H1 (cell line): ENCODE data around the gene CD99. TPM values are rescaled to one million over a fixed set of nuclear protein-coding genes. Genes with fewer than 3 reads are reported as not detected.

Experiments
- CTCF ChIA-PET: fragments of 300-600 bp; sonication (Branson Sonifier 250); formaldehyde crosslinking; loops from one replicate; lab custom pipeline; 2021; ENCODE audit not compliant: partially characterized antibody; lab: Charles Lee
- POLR2A ChIA-PET: fragments of 300-600 bp; sonication (Branson Sonifier 250); formaldehyde crosslinking; loops from one replicate; lab custom pipeline; 2021; ENCODE audit warnings: inconsistent platforms; ENCODE audit not compliant: partially characterized antibody; lab: Charles Lee
- DNase-seq, 2 experiments: peaks; one replicate each; pipeline versions ENCODE4 v3.0.0 to v3.0.0-alpha.2; 2010 to 2022; ENCODE audit warnings: low spot score in 2 of 2, low read depth in 1 of 2, mixed read lengths in 1 of 2
- FAIRE-seq: peaks from 2 replicates; lab custom pipeline; 2011; peaks lifted over from hg19 to GRCh38; lab: Jason Lieb, UNC
- H2AFZ ChIP-seq: 2 replicates; pipeline ENCODE4 v1.8.1; 2012; ENCODE audit warnings: low read length, inconsistent platforms
- H2AK5ac ChIP-seq: 2 replicates; pipeline ENCODE4 v1.6.1; 2013; ENCODE audit warnings: low read depth, low read length
- H2BK120ac ChIP-seq: replicated peaks from 2 replicates; pipeline ENCODE3; 2013; ENCODE audit warnings: low read depth, low read length, inconsistent platforms
- H2BK12ac ChIP-seq: 2 replicates; pipeline ENCODE4 v1.6.1; 2013; ENCODE audit warnings: low read depth, low read length
- H2BK15ac ChIP-seq: 2 replicates; pipeline ENCODE4 v1.6.1; 2013; ENCODE audit warnings: low read length
- H2BK20ac ChIP-seq: 2 replicates; pipeline ENCODE4 v1.6.1; 2013; ENCODE audit warnings: low read length
- H2BK5ac ChIP-seq: 2 replicates; pipeline ENCODE4 v1.6.1; 2013; ENCODE audit warnings: low read depth, low read length
- H3K14ac ChIP-seq: 2 replicates; pipeline ENCODE4 v1.6.1; 2013; ENCODE audit warnings: inconsistent platforms; ENCODE audit not compliant: insufficient read length
- H3K18ac ChIP-seq: 2 replicates; pipeline ENCODE4 v1.6.1; 2013; ENCODE audit warnings: low read length; ENCODE audit errors: extremely low read depth
- H3K23ac ChIP-seq: 2 replicates; pipeline ENCODE4 v1.6.1; 2013; ENCODE audit warnings: inconsistent platforms; ENCODE audit not compliant: insufficient read length
- H3K23me2 ChIP-seq: 2 replicates; pipeline ENCODE4 v1.6.1; 2013; ENCODE audit warnings: low read depth, low read length
- H3K27ac ChIP-seq: 2 replicates; pipeline ENCODE4 v1.6.1; 2011; ENCODE audit warnings: low read depth, low read length, inconsistent platforms
- H3K27me3 ChIP-seq, 4 experiments: replicated peaks in 1 of 4; 1 replicate in 1 of 4; 2 replicates in 3 of 4; pipeline versions ENCODE4 v1.6.1 to v1.8.1; 2011 to 2013; ENCODE audit warnings: low read length in 3 of 4, mild to moderate bottlenecking in 3 of 4, inconsistent platforms in 2 of 4, mixed read lengths in 2 of 4, moderate library complexity in 1 of 4; ENCODE audit not compliant: control insufficient read depth in 3 of 4, insufficient read depth in 3 of 4; ENCODE audit errors: extremely low read depth in 1 of 4
- H3K36me3 ChIP-seq, 4 experiments: 2 replicates each; pipeline versions ENCODE4 v1.6.1 to v1.8.1; 2011 to 2013; ENCODE audit warnings: mild to moderate bottlenecking in 4 of 4, low read length in 3 of 4, moderate library complexity in 2 of 4, control low read depth in 1 of 4, inconsistent platforms in 1 of 4; ENCODE audit not compliant: insufficient read depth in 4 of 4, control insufficient read depth in 2 of 4
- H3K4ac ChIP-seq: replicated peaks from 2 replicates; pipeline ENCODE3; 2013; ENCODE audit warnings: low read length, low read depth, mixed read lengths, inconsistent platforms; ENCODE audit not compliant: insufficient read length
- H3K4me1 ChIP-seq, 4 experiments: replicated peaks in 1 of 4; 1 replicate in 1 of 4; 2 replicates in 3 of 4; pipeline versions ENCODE4 v1.6.1 to v1.8.1; 2011 to 2013; ENCODE audit warnings: low read length in 3 of 4, inconsistent platforms in 2 of 4, mixed read lengths in 1 of 4; ENCODE audit not compliant: insufficient read depth in 4 of 4, control insufficient read depth in 3 of 4
- H3K4me2 ChIP-seq, 2 experiments: 2 replicates each; pipeline versions ENCODE4 v1.6.1 to v1.8.1; 2011 to 2013; ENCODE audit warnings: low read depth in 2 of 2, low read length in 2 of 2, control low read depth in 1 of 2, inconsistent platforms in 1 of 2, mild to moderate bottlenecking in 1 of 2; ENCODE audit not compliant: insufficient read depth in 1 of 2
- H3K4me3 ChIP-seq, 4 experiments: fragments of 200-600, 300-600 bp in 1 of 4; sonication (generic), shearing (Covaris generic), sonication (Bioruptor Twin) in 1 of 4; 2 replicates each; pipeline versions ENCODE4 v1.5.1 to v1.8.1; 2011 to 2016; ENCODE audit warnings: low read length in 4 of 4, low read depth in 3 of 4, control low read depth in 2 of 4, inconsistent platforms in 2 of 4, mild to moderate bottlenecking in 2 of 4, mixed read lengths in 1 of 4, moderate library complexity in 1 of 4; ENCODE audit not compliant: insufficient read depth in 2 of 4; ENCODE audit errors: extremely low read depth in 1 of 4
- H3K56ac ChIP-seq: replicated peaks from 2 replicates; pipeline ENCODE3; 2013; ENCODE audit warnings: low read depth, mild to moderate bottlenecking, mixed read lengths, low read length, inconsistent platforms; ENCODE audit not compliant: insufficient read length
- H3K79me1 ChIP-seq: 2 replicates; pipeline ENCODE4 v1.6.1; 2013; ENCODE audit warnings: low read depth, low read length, control low read depth
- H3K79me2 ChIP-seq, 2 experiments: 2 replicates each; pipeline versions ENCODE4 v1.6.1 to v1.8.1; 2012 to 2013; ENCODE audit warnings: low read length in 2 of 2, mild to moderate bottlenecking in 2 of 2, inconsistent platforms in 1 of 2; ENCODE audit not compliant: insufficient read depth in 2 of 2, control insufficient read depth in 1 of 2
- H3K9ac ChIP-seq, 4 experiments: replicated peaks in 1 of 4; 1 replicate in 1 of 4; 2 replicates in 3 of 4; pipeline versions ENCODE4 v1.6.1 to v1.8.1; 2011 to 2013; ENCODE audit warnings: low read depth in 3 of 4, low read length in 3 of 4, control low read depth in 2 of 4, mild to moderate bottlenecking in 2 of 4, moderate library complexity in 2 of 4, inconsistent platforms in 1 of 4; ENCODE audit errors: extremely low read depth in 1 of 4
- H3K9me3 ChIP-seq, 2 experiments: 2 replicates each; pipeline versions ENCODE4 v1.6.1 to v1.8.1; 2012 to 2013; ENCODE audit warnings: mild to moderate bottlenecking in 2 of 2, moderate library complexity in 2 of 2, control low read depth in 1 of 2, inconsistent platforms in 1 of 2, low read depth in 1 of 2, low read length in 1 of 2, mixed read lengths in 1 of 2; ENCODE audit not compliant: insufficient read depth in 2 of 2
- H4K20me1 ChIP-seq, 2 experiments: replicated peaks in 1 of 2; 2 replicates each; pipeline versions ENCODE3 to v1.8.1; 2011 to 2013; ENCODE audit warnings: inconsistent platforms in 2 of 2, low read length in 2 of 2, mild to moderate bottlenecking in 1 of 2; ENCODE audit not compliant: insufficient read depth in 2 of 2, control insufficient read depth in 1 of 2
- H4K5ac ChIP-seq: 2 replicates; pipeline ENCODE4 v1.6.1; 2013; ENCODE audit warnings: low read length, low read depth, mixed read lengths, inconsistent platforms; ENCODE audit not compliant: insufficient read length
- H4K8ac ChIP-seq: 2 replicates; pipeline ENCODE4 v1.8.0; 2013; ENCODE audit warnings: mild to moderate bottlenecking, moderate library complexity, low read length, inconsistent platforms; ENCODE audit not compliant: insufficient read depth; ENCODE audit errors: extremely low read depth
- H4K91ac ChIP-seq: replicated peaks from 2 replicates; pipeline ENCODE3; 2013; ENCODE audit warnings: low read length, mixed read lengths, inconsistent platforms; ENCODE audit not compliant: insufficient read length
- CBX8 ChIP-seq: fragments of 300-800, 300-1000 bp; sonication (generic); IDR thresholded peaks from 2 replicates; pipeline ENCODE4 v1.7.1; 2016; ENCODE audit warnings: low read depth, low read length, borderline replicate concordance
- YY1 ChIP-seq: IDR thresholded peaks from 2 replicates; pipeline ENCODE4 v1.6.1; 2011; ENCODE audit warnings: low read depth, mild to moderate bottlenecking, low read length
- WGBS, 2 experiments: shearing (Covaris generic) in 1 of 2; methylation state at CpG; one replicate each; pipeline versions ENCODE4 v1.1.6 to v1.1.7; 2013 to 2015; ENCODE audit warnings: low lambda C conversion rate in 2 of 2, mixed read lengths in 2 of 2, inconsistent platforms in 1 of 2, low coverage in 1 of 2, missing lambda C conversion rate in 1 of 2; ENCODE audit not compliant: insufficient replicate concordance in 2 of 2, insufficient coverage in 1 of 2, insufficient read length in 1 of 2; ENCODE audit errors: extremely low coverage in 1 of 2, missing lambda C conversion rate in 1 of 2; 5-methylcytosine and 5-hydroxymethylcytosine counted together
- polyA plus RNA-seq, 7 experiments: library from polyadenylated mRNA; depleted of rRNA in 3 of 7; stranded (reverse) in 5 of 7; unstranded in 2 of 7; fragments of >200 nt in 5 of 7; fragments of 200-250 nt in 2 of 7; gene quantifications; 1 replicate in 5 of 7; 2 replicates in 1 of 7; 4 replicates in 1 of 7; pipeline versions ENCODE4 v1.2.1 to v1.2.3, GENCODE V29; 2011 to 2013; ENCODE audit warnings: missing spikeins in 2 of 7, mixed read lengths in 2 of 7
- total RNA-seq: library from RNA; stranded (reverse); fragmentation: NEBNext Ultra II Directional; extraction: Animal tissue kit (Norgen Biotek cat#: 25700); gene quantifications from 2 replicates; pipeline ENCODE4 v1.2.1, GENCODE V29; 2021

CD99 gene
- total and polyA plus RNA-seq, 2 of the 8 experiments (the other 6 are each of a cell fraction or from before 2014, with no cell fraction given), result 30.1 to 47.8 TPM

GRCh38 chrX:2642791-2643190 lies 48.3 kb upstream of the CD99 start:
- Histone ChIP-seq H3K4ac (no peak overlapping the region), H4K5ac (no peak overlapping the region), H2BK5ac (no peak overlapping the region), H3K79me2 (no peaks in the 10 kb centered on the region; a peak in 2 of 4 replicates), H4K8ac (no peak overlapping the region), H3K27me3 (no peaks in the 10 kb centered on the region), H3K4me1 (no peaks in the 10 kb centered on the region), H3K23ac (no peak overlapping the region), H3K23me2 (peaks cover 2% of the 10 kb centered on the region; the same call in 1 of the 2 replicates), H2BK12ac (no peak overlapping the region), H3K9ac (no peak overlapping the region), H2BK120ac (no peak overlapping the region), H2AK5ac (no peak overlapping the region), H2BK20ac (no peak overlapping the region), H3K36me3 (peaks cover 0 to 35% (median 11%) of the 10 kb centered on the region in 4 experiments; a peak in 4 of 8 replicates), H3K27ac (no peak overlapping the region), H3K4me3 (no peak overlapping the region), H4K91ac (no peak overlapping the region), H2AFZ (no peak overlapping the region), H3K79me1 (no peaks in the 10 kb centered on the region; the same call in 1 of the 2 replicates), H3K9me3 (no peaks in the 10 kb centered on the region; a peak in 1 of 4 replicates), H4K20me1 (peaks cover 0 to 3% of the 10 kb centered on the region in 2 experiments), H3K4me2 (no peak overlapping the region), H2BK15ac (no peak overlapping the region), H3K18ac (no peak overlapping the region), H3K14ac (no peak overlapping the region), H3K56ac (no peak overlapping the region)
- WGBS, 2 experiments, result 94% methylated on average over 10 of the region's 10 CpGs; no CpG with 5 or more reads in 1 of the 2 experiments
- ChIA-PET POLR2A (no interaction called here), CTCF (no interaction called here)
- FAIRE-seq (no peak), DNase-seq (no peak)
- TF ChIP-seq CBX8 (no peak), YY1 (no peak)
